Liver (tissue), 3 donors: ENCODE measurements around the gene PBLD.

Source experiments
- RXRA ChIP-seq, 2 donors: IDR thresholded peaks; 2 replicates each; pipeline ENCODE4 v1.6.1; 2017 to 2018; ENCODE audit warnings: antibody characterized with exemption in 2 of 2, mild to moderate bottlenecking in 1 of 2
- SP1 ChIP-seq: IDR thresholded peaks from 2 replicates; pipeline ENCODE4 v1.6.1; 2018; ENCODE audit warnings: antibody characterized with exemption, mild to moderate bottlenecking
- YY1 ChIP-seq: IDR thresholded peaks from 2 replicates; pipeline ENCODE4 v1.6.1; 2016; ENCODE audit warnings: antibody characterized with exemption, mild to moderate bottlenecking
- TF ChIP-seq, protein P1 (sequence below): fragments of 150-350 bp; IDR thresholded peaks from 2 replicates; pipeline ENCODE4 v1.5.1; 2017; ENCODE audit warnings: improper control_type of control experiment, low read depth, low read length; ENCODE audit not compliant: missing input control
- donor health status: healthy.
- donor health status: healthy.

DNA sequence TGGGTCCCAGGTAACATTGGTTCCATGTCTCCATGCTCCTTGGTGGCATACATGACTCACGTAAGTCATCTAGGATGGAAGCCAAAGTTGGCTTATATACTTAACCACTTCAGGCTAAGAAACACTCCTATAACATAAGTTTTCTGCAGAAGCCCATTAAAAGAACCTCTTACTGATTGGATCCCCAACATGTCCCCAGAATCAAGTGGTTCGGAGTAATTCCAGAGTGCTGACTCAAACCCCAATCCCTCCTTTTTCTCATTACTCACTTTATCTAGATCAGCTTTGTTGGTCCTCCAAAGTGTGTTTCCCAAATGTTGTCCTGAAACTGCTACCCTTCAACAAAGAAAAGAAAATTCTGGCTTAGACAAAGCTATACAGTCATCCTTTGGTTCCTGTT lies 90.7 kb downstream of the PBLD start:
- TF ChIP-seq YY1 (no peak), RXRA (IDR thresholded peaks at IDR 0.05) (no peak), SP1 (no peak)
- TF ChIP-seq, protein P1, sequence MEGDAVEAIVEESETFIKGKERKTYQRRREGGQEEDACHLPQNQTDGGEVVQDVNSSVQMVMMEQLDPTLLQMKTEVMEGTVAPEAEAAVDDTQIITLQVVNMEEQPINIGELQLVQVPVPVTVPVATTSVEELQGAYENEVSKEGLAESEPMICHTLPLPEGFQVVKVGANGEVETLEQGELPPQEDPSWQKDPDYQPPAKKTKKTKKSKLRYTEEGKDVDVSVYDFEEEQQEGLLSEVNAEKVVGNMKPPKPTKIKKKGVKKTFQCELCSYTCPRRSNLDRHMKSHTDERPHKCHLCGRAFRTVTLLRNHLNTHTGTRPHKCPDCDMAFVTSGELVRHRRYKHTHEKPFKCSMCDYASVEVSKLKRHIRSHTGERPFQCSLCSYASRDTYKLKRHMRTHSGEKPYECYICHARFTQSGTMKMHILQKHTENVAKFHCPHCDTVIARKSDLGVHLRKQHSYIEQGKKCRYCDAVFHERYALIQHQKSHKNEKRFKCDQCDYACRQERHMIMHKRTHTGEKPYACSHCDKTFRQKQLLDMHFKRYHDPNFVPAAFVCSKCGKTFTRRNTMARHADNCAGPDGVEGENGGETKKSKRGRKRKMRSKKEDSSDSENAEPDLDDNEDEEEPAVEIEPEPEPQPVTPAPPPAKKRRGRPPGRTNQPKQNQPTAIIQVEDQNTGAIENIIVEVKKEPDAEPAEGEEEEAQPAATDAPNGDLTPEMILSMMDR: no peak
